ENCODE measurements around the gene STAP1. TPM values are rescaled to one million over a fixed set of nuclear protein-coding genes. Genes with fewer than 3 reads are reported as not detected.

STAP1 gene
- total and polyA plus RNA-seq, 4 donors, result 0.39 to 2.4 (median 0.56) TPM

DNA sequence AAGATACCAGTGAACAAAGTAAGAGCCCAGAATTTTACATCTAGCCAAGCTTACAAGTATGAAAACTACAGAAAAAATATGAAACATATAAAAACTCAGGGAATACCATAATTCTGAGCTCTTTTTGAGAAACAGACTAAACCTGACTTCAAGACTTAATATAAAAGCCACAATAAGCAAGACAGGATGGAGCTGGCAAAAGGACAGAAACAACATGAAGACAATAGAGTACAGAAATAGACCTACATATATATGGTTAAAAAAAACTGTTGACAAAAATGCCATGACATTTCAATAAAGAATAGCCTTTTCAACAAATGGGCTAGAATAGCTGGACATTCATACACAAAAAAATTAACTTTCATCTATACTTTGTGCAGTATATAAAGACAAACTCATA lies 93.0 kb downstream of the STAP1 start:
- Histone ChIP-seq H3K4me1 (ENCODE audit: control insufficient read depth in 5 of 5, insufficient read depth in 5 of 5, low read length in 5 of 5) (no peaks in the 10 kb centered on the region), H3K36me3 (ENCODE audit: control insufficient read depth in 4 of 4, insufficient read depth in 4 of 4, low read length in 4 of 4) (peaks cover 0 to 8% (median 4%) of the 10 kb centered on the region in 4 donors), H3K9ac (ENCODE audit: insufficient read depth in 1 of 2, low read length in 2 of 2) (no peak overlapping the region), H3K4me3 (no peak overlapping the region), H3K9me3 (ENCODE audit: control insufficient read depth in 4 of 4, insufficient read depth in 3 of 4, low read length in 3 of 4) (peaks cover 0 to 2% (median 0%) of the 10 kb centered on the region in 4 donors), H3K27me3 (ENCODE audit: control insufficient read depth in 3 of 3, insufficient read depth in 3 of 3, low read length in 2 of 3) (no peaks in the 10 kb centered on the region), H3K27ac (ENCODE audit: low read depth in 1 of 2, low read length in 1 of 2) (no peak overlapping the region)
- DNase-seq (no peak), ATAC-seq (ENCODE audit: insufficient read depth, low FRiP score) (no peak)
- TF ChIP-seq, protein P1, sequence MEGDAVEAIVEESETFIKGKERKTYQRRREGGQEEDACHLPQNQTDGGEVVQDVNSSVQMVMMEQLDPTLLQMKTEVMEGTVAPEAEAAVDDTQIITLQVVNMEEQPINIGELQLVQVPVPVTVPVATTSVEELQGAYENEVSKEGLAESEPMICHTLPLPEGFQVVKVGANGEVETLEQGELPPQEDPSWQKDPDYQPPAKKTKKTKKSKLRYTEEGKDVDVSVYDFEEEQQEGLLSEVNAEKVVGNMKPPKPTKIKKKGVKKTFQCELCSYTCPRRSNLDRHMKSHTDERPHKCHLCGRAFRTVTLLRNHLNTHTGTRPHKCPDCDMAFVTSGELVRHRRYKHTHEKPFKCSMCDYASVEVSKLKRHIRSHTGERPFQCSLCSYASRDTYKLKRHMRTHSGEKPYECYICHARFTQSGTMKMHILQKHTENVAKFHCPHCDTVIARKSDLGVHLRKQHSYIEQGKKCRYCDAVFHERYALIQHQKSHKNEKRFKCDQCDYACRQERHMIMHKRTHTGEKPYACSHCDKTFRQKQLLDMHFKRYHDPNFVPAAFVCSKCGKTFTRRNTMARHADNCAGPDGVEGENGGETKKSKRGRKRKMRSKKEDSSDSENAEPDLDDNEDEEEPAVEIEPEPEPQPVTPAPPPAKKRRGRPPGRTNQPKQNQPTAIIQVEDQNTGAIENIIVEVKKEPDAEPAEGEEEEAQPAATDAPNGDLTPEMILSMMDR (IDR thresholded peaks at IDR 0.05; ENCODE audit: control extremely low read depth, extremely low read depth), result no peak

Small RNA genes within 50 kb of the gene (small RNA-seq; reads per million reads assigned to genes)
- gene AC096720.1 (ENCODE audit: low replicate concordance), result not detected

Other genes with a start within 250 kb of the STAP1 start
- 10 to 100 TPM; 15.1 to 57.1 TPM for gene CENPC, start 13.2 kb upstream of the STAP1 start, total RNA-seq
- 1 to 10 TPM; 4.2 to 4.5 TPM for gene CENPC, start 13.2 kb upstream of the STAP1 start, polyA plus RNA-seq
- gene UBA6, start 142.4 kb downstream of the STAP1 start, total RNA-seq, result 10 to 100 TPM; 42.0 to 67.0 TPM
- 10 to 100 TPM in 1 of 2 donors, 1 to 10 TPM in 1; 6.4 to 14.0 TPM for gene UBA6, start 142.4 kb downstream of the STAP1 start, polyA plus RNA-seq
- gene GNRHR, start 195.7 kb downstream of the STAP1 start, total RNA-seq, result not detected
- gene GNRHR, start 195.7 kb downstream of the STAP1 start, polyA plus RNA-seq, result not detected

All from lung (tissue), 13 donors.